GM12874 (cell line): ENCODE measurements around the gene FEM1B.

Experiments used
- TF ChIP-seq, protein P1 (sequence below): IDR thresholded peaks from 2 replicates; pipeline ENCODE4 v1.5.1; 2011; ENCODE audit warnings: low read depth, mild to moderate bottlenecking, control low read depth, low read length, moderate library complexity; ENCODE audit not compliant: insufficient read depth

Gene FEM1B

DNA sequence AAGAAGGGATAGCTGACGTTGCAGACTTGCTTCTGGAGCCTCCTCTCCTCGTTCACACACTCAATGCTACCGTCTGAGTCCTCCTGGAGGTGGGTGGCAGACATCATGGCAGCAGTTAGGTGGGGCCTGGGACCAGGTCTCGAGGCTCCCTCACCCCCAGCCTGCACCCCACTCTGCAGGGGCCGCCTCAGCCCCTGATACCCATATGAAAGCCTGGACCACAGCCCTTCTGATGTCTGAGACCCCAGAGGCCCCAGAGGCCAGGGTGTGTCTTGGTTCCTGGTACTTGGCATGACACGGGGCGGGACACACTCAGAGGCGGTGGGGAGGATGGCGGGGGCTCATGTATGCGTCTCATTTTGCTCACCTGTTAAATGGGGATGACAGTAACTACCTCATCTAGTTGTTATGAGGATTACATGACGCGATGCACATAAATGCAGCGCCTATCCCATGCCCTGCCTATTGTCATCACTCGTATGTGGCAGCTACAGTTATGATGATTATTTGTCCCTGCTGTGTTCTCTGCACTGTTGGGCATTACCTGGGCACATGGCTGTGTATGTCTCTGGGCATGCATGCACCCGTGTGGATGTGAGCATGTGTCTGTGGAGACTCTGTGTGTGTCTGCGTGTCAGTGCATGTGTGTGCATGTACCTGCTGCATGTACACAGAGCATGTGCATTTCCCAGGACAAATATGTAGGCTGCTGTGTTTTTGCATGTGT, 39.9 kb downstream of the FEM1B start:
- TF ChIP-seq, protein P1, sequence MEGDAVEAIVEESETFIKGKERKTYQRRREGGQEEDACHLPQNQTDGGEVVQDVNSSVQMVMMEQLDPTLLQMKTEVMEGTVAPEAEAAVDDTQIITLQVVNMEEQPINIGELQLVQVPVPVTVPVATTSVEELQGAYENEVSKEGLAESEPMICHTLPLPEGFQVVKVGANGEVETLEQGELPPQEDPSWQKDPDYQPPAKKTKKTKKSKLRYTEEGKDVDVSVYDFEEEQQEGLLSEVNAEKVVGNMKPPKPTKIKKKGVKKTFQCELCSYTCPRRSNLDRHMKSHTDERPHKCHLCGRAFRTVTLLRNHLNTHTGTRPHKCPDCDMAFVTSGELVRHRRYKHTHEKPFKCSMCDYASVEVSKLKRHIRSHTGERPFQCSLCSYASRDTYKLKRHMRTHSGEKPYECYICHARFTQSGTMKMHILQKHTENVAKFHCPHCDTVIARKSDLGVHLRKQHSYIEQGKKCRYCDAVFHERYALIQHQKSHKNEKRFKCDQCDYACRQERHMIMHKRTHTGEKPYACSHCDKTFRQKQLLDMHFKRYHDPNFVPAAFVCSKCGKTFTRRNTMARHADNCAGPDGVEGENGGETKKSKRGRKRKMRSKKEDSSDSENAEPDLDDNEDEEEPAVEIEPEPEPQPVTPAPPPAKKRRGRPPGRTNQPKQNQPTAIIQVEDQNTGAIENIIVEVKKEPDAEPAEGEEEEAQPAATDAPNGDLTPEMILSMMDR: no peak

DNA sequence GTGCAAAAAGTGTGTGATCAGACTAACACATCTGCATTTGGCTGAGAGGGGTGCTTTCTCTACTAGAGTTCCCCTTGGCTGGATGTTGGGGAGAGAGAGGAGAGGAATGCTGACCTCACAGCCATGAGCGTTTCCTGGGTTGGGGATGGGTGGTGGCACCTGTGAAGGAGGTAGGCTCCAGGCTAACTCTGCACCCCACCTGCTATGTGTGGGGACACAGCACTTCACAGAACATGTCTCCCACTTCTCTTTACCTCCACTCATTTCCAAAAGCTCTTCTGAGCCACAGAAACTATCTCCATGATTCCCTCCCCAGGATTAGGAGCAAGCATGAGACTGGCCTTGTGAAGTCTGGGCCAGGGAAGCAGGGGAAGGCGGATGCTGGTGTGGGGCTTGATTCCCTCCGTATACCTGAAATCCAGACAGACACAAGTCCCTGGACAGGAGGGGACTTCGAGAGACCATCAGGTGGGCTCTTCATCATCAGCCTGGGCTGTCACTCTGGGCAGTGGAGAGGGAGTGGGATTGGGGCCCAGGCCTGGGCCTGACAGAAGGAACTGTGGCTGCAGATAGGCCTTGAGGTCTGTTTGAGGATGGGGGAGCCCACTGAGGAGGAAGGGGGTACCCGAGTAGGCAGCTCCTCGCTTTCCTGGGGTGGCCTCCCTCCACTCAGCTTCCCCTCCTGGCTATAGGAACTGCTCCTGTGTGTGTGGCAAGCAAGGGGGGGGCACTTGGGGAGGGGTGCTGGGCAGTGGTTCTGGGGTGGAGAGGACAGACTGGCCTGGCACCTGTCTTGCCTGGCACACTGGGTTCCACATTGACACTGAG, 40.7 kb downstream of the FEM1B start:
- TF ChIP-seq, protein P1: no peak

DNA sequence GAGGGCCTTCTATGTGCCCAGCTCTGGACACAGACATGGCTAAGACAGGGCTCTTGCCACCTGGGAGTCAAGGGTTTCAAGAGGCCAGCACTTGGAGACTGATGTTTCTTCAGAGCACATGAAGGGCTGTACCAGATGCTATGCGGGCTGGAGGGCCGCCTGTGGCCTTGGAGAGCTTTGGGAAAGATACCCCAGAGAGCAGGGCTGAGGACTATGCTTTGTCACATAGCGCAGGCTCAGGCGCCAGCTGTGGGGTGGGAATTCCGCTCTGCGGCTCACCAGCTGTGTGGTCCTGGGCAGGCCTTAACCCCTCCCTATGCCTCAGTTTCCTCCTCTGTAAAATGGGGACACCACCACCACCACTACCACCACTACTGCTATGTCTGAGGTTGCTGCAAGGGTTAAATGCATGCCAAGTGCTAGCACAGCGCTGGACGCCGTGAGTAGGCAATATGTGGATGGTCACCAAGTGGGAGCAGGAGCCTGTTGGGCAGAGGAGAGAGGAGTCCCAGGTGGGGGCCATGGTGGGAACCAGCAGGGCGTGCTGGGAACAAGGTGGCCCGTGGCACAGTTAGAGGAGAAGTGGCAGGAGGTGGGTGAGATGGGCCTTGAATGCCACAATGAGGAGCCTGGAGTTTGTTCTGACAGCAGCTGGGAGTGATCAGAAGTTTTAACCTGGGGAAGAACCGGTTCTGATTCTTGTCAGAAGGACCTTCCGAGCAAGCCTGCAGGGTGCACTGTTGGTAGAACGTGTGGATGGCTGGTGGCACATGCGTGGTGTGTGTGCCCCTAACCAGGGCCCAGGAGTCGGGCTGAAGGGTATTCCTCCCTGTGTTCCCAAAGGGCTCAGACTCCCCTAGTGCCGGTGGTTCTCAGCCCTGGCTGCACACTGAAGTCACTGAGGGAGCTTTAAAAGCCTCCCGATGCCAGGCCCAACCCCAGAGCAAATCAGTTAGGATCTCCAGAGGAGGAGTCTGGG, 41.7 kb downstream of the FEM1B start:
- TF ChIP-seq, protein P1: no peak

DNA sequence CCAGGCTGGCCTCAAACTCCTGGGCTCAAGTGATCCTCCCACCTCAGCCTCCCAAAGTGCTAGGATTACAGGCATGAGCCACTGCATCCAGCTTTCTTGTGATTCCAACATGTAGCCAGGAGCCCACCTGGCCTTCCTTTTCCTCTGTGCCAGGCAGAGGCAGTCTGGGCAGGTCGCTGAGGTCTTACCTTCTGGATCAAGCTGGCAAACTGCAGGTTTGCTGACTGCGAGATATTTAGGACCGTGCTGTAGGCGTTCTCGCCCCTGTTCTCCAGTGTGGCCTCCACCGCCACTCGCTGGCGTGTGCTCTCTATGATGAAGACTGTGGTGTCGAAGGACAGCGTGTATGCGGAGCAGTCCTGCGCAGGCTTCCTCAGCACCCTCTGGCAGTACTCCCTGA, 42.5 kb downstream of the FEM1B start:
- TF ChIP-seq, protein P1: no peak

DNA sequence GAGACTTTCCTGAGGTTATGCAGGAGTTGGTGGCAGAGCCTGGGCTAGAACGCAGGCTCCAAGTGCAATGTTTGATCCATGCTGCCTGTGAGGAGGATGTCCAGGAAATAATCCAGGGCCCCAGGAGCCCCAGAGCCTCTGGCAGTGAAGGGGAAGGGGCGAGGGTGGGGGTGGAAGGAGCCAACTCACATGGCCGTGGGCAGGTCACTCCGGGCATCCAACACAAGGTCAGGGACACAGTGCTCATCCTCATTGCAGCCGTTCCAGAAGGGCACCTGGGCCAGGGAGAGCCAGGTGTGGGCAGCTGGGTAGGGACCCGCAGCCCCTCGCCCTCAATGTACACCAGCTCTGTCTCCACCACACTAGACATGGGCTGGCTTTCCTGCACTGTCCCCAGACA, 43.7 kb downstream of the FEM1B start:
- TF ChIP-seq, protein P1: no peak

DNA sequence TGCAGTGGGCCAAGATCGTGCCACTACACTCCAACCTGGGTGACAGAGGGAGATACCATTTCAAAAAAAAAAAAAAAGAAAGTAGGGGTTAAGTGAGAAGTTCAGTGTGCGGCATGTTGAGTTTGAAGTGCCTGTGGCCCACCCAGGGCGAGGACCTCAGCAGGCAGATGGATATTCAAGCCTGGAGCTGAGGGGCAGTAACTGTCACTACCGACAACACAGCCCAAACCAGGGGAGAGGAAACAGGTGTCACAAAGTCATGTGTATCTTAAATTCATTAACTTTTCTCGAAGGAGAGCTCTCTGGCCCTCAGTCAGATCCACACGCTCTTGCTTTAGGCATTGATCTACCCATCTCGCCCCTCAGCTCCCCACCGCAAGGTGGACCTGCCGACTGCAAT, 45.3 kb downstream of the FEM1B start:
- TF ChIP-seq, protein P1: no peak
